BJ (cell line): ENCODE measurements around the gene CAMKMT. TPM values are rescaled to one million over a fixed set of nuclear protein-coding genes. Genes with fewer than 3 reads are reported as not detected.

Source experiments
- CTCF ChIA-PET: fragments of 350-600 bp; formaldehyde crosslinking; extraction: SDS; loops from one replicate; lab custom pipeline; 2021; ENCODE audit warnings: antibody characterized with exemption, inconsistent platforms; lab: Yijun Ruan, JAX
- POLR2A ChIA-PET: fragments of 300-600 bp; sonication (Branson Sonifier 250); formaldehyde crosslinking; extraction: SDS; loops from one replicate; lab custom pipeline; 2021; ENCODE audit warnings: antibody characterized with exemption; lab: Charles Lee
- DNase-seq: peaks from one replicate; pipeline ENCODE4 v3.0.0-alpha.2; 2011; ENCODE audit warnings: low read depth
- H3K27me3 ChIP-seq: 2 replicates; pipeline ENCODE4 v1.6.0; 2011; ENCODE audit warnings: low read length; ENCODE audit not compliant: control insufficient read depth, insufficient read depth
- H3K36me3 ChIP-seq: 2 replicates; pipeline ENCODE4 v1.5.1; 2011; ENCODE audit warnings: low read length; ENCODE audit not compliant: control insufficient read depth, insufficient read depth
- H3K4me3 ChIP-seq: 2 replicates; pipeline ENCODE4 v1.5.1; 2011; ENCODE audit warnings: low read depth, mild to moderate bottlenecking, control low read depth, low read length
- CTCF ChIP-seq: IDR thresholded peaks from 2 replicates; pipeline ENCODE4 v1.5.1; 2011; ENCODE audit warnings: low read depth, mild to moderate bottlenecking, control low read depth, inconsistent platforms, low read length, moderate library complexity; ENCODE audit not compliant: insufficient read depth
- polyA plus RNA-seq: library from polyadenylated mRNA; depleted of rRNA; stranded (reverse); fragments of >200 nt; gene quantifications from 2 replicates; pipeline ENCODE4 v1.2.3, GENCODE V29; 2011

The CAMKMT gene
- polyA plus RNA-seq, 1 experiment: 2.0 TPM

DNA sequence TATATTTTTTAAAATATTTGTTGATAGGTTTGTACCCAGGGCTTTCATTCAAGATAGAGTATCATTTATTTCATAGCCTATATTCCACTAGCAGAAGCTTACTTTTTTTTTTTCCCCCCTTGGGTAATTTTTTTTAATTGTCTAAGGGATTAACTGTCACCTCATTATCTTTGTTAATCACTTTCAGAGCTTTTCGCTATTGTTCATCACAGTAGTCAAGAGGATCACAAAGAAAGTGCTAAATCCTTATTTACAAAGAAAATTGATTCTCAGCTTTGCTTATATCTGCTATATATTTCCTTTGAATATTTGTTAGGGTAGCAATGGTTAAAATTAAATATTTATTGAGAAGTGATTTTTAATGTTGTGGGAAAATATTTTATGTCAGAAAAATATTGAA, 59.0 kb downstream of the CAMKMT start:
- no peak for TF ChIP-seq CTCF
- Histone ChIP-seq H3K4me3 (no peak overlapping the region), H3K36me3 (no peaks in the 10 kb centered on the region), H3K27me3 (no peaks in the 10 kb centered on the region)
- POLR2A ChIA-PET: no interaction called here
- no peak for DNase-seq
- CTCF ChIA-PET: no interaction called here

- TF ChIP-seq CTCF: no peak
- ChIA-PET POLR2A (no interaction called here), CTCF (interaction anchor here (0.6 kb wide), 2 partner anchors 9 to 1128 kb away, joined by 3 read pairs; no protein-coding TSS in a partner anchor)
- DNase-seq: no peak
- H3K4me3 ChIP-seq: no peak overlapping the region
- no peaks in the 10 kb centered on the region for H3K36me3 ChIP-seq
- no peaks in the 10 kb centered on the region for H3K27me3 ChIP-seq
Measured at GRCh38 chr2:44424211-44424610, 62.5 kb downstream of the CAMKMT start.

- DNase-seq: no peak
- Histone ChIP-seq H3K36me3 (no peaks in the 10 kb centered on the region), H3K27me3 (no peaks in the 10 kb centered on the region), H3K4me3 (no peak overlapping the region)
- POLR2A ChIA-PET: interaction anchor here (0.7 kb wide), 1 partner anchor 170 kb away, joined by 15 read pairs; no protein-coding TSS in a partner anchor
- CTCF ChIA-PET: interaction anchor here (0.6 kb wide), 2 partner anchors 479 to 494 kb away, joined by 3 read pairs; no protein-coding TSS in a partner anchor
- TF ChIP-seq CTCF: no peak
Measured at GRCh38 chr2:44429034-44429433, 67.3 kb downstream of the CAMKMT start.

DNA sequence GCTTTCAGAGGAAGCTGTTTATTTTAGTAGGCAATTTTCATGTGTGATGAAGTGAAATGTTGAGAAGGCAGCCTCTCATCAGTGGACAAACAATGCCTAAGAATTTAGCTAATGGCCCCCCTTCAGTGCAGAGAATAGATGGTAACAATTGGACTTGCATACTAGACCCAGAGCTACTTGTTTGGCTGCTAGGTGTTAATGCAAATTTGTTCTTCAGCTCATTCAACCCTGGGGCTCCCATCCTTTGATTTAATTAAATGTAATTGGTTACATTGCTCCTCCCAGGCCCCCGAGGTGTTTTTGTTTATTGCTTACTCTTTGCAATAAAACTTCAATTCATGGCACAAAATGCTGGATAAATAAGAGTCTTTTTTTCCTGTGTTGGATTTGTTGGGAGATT, 68.6 kb downstream of the CAMKMT start:
- CTCF ChIA-PET: no interaction called here
- Histone ChIP-seq H3K4me3 (no peak overlapping the region), H3K27me3 (no peaks in the 10 kb centered on the region), H3K36me3 (no peaks in the 10 kb centered on the region)
- POLR2A ChIA-PET: no interaction called here
- no peak for DNase-seq
- TF ChIP-seq CTCF: no peak

DNA sequence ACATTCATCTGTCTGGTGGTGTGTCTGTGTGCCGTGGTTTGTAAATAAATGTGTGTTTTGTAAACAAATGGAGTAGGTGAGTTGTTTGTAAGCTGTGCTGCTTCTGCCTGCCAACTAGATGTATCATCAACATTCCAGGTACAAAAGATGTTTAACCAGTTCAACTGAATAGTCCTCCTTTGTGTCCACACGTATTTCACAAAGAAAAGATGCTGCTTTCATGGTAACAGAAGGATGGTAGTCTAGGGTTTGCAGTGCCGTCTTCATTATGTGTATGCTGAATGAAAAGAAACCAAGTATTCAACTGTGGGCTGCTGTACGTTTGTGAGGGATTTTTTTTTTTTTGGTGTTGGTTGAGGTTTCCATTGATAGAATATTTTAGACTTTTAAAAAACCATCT, 72.1 kb downstream of the CAMKMT start:
- Histone ChIP-seq H3K4me3 (no peak overlapping the region), H3K36me3 (no peaks in the 10 kb centered on the region), H3K27me3 (no peaks in the 10 kb centered on the region)
- CTCF ChIA-PET: no interaction called here
- no peak for TF ChIP-seq CTCF
- POLR2A ChIA-PET: no interaction called here
- no peak for DNase-seq
